HG03159 (cell line): ENCODE measurements around the gene IGF2BP3.
A peak's percentile ranks its signal among the peaks of the same experiment; 100 is the strongest.

Experiments
- ATAC-seq: cut with Tn5 transposase; IDR thresholded peaks from one replicate; pipeline ENCODE4 v1.9.1; 2021; ENCODE audit warnings: mild to moderate bottlenecking, moderate library complexity; ENCODE audit not compliant: unreplicated experiment

IGF2BP3 gene

GRCh38 chr7:23298885-23299769, 171.2 kb downstream of the IGF2BP3 start, which contains the start of gene MALSU1:
Gene MALSU1 (plus strand): TSS chr7:23299339. CDS start chr7:23299353, 14 bp downstream.
- peak; percentile 100 for ATAC-seq

DNA sequence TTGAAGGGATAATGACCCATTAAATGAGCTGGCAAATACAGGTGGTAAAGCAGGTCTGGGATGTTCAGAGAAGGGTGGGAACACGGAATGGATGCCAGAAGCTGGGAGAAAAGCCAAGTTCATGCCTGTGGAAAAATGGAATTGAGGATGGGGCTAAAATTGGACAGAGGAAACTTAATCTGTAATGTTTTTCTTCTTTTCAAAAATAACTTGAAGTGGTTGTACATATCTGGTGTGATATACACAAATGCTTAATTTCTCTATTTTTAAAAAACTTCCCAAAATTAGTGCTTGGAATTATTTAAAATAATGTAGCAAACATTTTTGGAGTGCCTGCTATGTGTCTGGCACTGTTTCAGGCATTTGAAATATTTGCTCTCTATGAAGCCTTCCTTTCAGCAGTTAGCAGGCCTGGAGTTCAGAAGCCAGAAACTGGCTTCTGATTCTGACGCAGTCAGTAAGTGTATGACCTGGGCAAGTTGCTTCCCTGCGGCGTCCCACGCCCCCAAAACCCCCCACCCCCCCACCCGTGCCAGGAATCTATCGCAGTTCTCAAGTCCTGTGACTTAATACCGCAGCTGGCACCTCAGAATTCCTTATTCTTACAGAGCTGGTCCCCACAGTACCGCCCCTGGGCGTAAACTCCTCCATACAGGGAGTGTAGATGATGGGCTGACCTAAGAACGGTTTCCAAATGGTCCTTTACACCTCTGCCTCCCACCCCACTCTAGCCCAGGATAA, 172.0 kb downstream of the IGF2BP3 start:
- no peak for ATAC-seq

DNA sequence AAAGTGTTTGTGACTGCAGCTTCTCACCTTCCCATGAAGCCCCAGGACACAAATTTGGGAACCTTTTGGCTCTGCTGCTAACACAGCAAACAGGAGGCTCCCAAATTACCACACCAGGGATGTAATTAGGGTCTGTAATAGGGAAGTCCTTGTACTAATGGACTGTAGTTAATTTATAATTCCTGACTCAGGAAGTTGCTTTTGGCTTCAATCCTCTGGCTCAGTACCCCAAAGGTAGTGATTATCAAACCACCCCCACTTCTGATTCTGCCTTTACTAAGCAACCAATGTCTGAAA, 174.9 kb downstream of the IGF2BP3 start:
- ATAC-seq = no peak

GRCh38 chr7:23294549-23295400, 175.5 kb downstream of the IGF2BP3 start:
- no peak for ATAC-seq

DNA sequence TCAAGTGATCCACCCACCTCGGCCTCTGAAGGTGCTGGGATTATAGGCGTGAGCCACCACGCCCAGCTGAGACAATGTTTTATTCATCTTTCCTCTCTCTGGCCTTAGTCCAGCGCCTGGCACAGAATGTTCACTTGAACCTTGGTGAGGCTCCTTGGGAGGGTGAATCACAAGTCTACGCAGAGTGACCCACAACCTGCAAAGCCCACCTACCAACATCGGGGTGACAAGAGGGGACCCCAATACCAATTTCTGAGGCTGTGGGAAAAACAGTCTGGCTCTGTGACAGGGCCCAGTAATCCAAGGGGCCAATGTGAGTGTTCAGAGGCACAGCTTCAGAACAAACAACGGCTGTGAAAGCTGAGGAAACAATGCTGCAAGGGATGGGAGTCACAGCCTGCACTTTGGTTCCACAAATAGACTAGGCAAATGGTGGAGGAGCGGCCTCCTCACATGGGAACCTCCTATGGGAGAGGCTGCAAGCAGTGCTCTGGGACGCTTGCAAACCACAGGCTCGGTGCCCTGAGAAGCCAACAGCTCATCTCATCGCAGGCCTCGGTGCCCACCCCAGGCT, 176.7 kb downstream of the IGF2BP3 start:
- ATAC-seq = no peak

DNA sequence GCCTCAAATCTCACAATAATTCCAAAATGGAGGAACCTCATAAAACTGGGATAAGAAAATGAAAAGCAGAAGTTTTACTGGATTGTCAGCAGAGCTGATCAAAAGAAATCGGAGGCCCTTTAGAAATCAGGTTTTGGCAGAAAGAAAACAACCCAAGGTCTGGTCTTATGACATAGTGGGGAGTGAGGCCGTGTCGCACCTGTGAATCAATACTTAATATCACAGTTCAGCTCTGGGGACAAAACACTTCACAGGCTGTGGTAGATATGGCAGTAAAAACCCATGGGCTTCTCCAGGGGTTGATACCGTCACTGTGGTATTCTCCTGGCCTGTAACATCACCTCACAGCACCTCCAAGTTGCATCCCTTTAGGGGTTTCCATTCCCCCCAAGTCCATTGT, 177.7 kb downstream of the IGF2BP3 start:
- ATAC-seq = no peak

DNA sequence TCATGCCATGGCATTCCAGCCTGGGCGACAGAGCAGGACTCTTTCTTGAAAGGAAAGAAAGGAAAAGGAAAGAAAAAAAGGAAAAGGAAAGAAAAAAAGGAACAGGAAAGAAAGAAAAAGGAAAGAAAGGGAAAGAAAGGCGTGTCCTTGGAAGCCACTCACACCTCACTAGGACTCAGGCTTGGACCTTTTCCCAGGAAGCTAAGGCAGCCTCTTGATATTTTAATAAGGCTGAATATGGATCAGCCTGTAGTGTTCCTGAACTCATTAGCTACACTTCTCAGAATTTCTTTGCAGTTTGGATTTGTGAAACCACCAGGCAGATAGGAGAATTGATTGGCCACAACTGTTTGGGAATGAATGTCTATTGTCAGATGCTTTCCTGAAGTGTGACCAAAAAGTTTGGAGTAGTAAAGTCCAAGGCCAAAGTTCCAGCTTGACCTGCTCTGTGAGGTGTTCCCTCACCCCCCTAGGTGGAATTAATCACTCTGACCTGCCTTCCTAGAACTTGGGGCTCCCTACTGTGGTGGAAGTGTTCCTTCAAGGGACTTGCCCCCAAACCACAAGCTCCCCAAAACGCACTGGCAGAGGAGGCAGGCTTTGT, 178.2 kb downstream of the IGF2BP3 start:
- ATAC-seq = no peak

GRCh38 chr7:23290993-23291392, 179.3 kb downstream of the IGF2BP3 start:
- ATAC-seq = no peak

DNA sequence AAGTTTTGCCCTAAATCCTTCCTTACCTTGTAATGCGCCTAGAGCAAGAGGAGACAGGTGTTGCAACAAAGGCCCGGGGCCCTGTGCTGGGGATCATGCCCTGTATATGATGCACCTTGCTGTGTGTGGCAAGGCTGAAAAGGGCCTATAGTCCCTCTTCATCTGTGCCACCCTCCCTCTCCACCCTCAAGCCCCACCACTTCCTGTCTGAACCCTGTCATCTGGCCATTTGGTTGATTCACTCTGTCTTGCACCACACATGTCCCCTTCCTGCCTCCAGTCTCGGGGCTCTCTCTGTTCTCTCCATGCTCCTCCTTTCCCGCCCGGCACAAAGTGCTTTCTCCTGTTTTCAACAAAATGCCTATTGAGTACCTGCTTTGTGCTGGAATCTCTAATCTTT, 182.7 kb downstream of the IGF2BP3 start:
- no peak for ATAC-seq

DNA sequence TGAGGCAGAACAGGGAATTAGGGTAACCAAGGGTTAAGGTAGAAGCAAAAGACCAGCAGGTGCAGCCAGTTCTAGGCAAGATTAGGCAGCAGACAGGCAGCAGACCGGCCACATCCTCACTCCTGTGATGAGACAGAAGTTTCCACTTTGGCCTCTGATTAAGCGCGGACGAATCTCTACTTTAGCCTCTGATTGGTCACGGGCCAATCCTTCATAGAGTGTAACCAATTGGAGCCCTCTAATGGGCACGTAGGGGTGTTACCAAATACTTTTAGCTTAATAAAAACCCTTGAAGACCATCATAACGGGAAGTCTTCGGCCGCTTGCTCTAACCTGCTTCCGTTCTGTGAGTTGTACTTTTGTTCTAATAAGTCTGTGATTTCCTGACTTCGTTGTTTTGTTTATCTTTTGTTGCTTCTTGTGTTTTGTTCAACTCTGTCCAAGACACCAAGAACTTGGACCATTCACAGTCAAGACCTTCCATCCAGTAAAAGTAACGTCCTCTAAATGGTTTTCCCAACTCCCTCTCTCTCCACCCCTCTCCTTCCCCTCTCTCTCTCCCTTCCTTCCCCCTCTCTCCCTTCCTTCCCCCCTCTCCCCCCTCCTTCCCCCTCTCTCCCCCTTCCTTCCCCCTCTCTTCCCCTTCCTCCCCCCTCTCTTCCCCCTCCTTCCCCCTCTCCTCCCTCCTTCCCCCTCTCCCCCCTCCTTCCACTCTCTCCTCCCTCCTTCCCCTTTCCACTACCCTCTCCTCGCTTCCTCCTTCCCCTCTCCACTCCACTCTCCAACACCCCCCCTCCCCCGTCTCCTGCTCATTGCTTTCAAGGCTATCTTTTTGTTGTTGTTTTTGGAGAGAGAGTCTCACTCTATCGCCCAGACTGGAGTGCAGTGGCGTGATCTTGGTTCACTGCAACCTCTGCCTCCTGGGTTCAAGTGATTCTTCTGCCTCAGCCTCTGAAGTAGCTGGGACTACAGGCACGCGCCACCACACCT, 184.3 kb downstream of the IGF2BP3 start:
- no peak for ATAC-seq

GRCh38 chr7:23284871-23285270, 185.4 kb downstream of the IGF2BP3 start:
- ATAC-seq = no peak

- ATAC-seq = no peak
Observed at GRCh38 chr7:23283086-23283485, 187.2 kb downstream of the IGF2BP3 start.

GRCh38 chr7:23279819-23280525, 190.3 kb downstream of the IGF2BP3 start:
- no peak for ATAC-seq

DNA sequence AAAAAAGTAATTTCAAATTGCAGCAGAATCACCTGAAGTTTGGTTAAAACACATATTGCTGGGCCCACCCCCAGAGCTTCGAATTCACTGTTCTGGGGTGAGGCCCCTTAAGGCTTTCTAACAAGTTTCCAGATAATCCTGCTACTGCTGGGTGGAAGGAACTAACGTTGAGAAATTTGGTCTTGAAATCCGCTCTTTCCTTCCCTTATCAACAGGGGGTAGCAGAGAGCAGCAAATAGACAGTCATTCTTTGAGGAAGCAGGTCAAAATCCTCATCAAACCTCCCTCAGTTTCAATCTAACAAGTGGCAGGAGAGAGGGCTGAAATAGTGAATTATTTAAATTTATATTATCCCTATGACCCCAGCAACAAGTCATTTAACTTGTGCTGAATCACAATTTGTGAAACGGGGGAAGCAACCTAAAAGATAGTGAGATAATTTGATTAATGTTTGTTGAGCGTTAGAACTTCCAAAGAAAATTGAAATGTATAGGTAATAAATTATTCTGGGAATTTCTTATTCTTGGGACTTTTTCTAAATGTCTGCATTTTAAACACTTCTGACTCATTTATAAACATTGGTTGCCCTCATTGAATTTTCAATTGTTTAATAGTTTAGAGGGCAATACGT, 192.8 kb downstream of the IGF2BP3 start:
- ATAC-seq = peak; percentile 50

DNA sequence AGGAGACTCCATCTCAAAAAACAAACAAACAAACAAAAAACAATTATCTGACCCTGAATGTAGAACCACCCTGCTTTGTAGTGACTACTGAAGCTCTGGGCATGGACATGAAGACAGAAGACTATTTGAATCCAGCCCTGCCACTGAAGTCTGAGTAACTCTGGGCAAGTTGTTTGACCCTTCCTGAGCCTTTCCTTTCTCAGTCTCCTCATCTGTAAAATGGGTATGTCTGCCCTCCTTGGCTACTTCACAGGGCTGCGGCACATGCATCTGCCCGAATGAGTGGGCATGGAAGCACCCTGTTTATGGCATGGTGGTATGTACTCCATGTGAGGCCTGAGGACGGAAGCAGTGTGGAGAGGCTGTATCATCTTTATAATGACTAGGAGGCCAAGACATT, 193.3 kb downstream of the IGF2BP3 start:
- ATAC-seq = no peak

GRCh38 chr7:23276376-23276775, 193.9 kb downstream of the IGF2BP3 start:
- ATAC-seq = no peak

DNA sequence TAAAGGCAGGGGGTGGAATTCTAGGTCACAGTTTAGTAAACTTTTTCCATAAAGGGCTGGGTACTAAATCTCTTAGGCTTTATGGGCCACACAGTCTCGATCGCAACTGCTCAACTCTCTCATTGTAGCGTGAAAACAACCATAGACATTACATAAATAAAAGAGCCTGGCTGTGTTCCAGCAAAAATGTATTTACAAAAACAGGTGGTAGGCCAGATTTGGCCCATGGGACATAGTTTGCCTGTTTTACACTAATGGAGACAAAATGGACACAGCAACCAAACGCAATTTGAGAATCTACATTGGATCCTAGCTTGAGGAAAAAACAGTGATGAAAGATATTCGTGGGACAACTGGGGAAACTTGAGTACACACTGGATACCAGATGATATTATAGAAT, 194.4 kb downstream of the IGF2BP3 start:
- no peak for ATAC-seq

DNA sequence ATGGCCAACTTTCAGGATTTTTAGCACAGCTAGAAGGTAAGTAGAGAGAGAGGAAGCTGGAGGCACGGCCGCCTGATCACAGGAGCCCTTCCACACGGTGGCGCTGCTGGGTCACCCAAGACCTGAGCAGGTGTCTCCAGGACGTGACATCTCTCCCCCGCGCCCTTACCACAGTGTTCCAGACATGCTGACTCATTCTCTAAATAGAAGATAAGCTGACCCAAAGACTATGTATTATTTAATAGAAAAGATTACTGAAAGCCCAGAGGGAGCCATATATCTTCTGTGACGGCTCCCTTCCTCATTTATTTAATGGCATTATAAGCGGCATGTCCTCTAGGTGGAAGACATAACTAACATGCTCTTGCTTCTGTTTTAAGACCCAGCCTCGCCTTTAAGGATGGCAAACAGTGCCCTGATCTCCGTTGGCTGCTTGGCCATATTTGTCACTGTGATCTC, 197.1 kb downstream of the IGF2BP3 start:
- ATAC-seq = peak; percentile 96
